ENCODE data around the gene GAK.
"Not testable (repeated sequence)": the region's sequence is repeated elsewhere in the genome, so short reads cannot be mapped to it uniquely, and the experiment has no call there.

Gene GAK

DNA sequence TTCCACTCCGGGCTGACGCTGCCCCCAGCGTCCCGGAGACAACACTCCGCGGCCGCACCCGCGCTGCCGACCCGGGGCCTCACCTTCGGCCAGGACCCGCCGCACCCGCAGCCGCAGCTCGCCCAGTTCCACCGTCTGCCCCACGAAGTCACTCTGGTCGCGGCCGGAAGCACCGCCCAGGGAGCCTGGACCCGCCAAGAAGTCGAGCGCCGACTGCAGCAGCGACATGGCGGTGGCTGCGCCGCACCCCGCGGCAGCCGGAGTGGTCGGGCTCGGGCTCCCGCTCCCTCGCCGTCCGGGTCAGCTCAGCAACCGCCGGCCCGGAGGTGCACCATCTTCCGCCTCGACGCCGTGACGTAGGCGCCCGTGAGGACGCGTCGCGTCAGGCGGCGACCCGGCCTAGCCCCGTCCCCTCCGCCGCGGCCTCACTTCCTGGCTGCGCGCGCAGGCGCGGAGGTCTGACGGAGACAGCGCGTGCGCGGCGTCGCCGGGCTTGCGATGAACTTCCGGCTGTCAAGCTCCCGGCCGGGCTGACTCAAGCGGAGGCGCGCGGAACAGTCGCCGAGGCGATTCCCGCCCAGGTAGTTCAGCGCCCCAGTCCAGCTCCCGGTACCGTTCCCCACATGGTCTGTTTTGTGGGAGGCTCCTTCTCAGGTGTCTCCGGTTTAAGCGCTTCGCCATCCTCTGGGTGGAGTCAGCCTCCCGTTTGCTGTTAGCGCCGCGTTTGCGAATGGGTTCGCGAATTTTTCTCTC, at the start of gene GAK, which contains the start of gene TMEM175:
TSS of gene GAK (minus strand) at position 357 of the 753 bp plus-strand sequence. CDS start at position 228, 129 bp downstream.
TSS of gene TMEM175 (plus strand) at position 501 of the 753 bp plus-strand sequence. CDS start 15,280 bp downstream, outside the sequence.
- DNase-seq = peak; percentile 91

DNA sequence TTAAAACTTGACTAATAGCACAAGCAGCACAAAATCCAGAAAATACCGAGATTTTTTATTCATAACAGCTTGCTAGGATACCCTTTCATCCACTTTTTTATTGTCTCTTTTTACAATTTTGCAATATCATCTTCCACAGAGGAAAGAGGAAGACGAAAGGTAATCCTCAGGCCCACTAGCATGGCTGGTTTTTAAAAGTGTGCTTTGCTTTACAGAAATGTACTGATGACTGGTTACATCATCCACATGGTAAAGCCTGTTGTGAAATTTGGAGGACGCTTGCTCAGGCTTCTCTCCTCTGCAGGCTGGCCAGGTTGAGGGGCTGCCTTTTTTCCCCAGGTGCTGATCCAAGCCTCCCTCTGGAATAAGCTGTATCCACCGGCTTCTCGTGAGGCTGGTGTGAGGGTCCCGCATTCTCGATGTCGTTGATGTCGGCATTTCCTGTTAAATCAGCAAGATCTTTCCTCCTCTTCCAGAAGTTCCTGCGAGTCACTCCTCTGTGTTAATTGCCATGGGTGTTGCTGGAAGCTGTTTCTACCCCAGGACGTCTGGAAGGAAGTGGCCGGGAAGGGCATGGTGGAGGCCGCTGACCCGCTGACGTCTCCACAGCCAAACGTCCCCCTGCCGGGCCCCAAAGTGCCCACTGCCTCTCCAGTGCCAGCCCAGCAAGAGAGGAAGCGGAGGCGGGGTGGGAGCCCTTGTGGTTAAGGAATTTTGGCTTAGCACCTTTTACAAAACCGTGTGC, 47.0 kb upstream of the GAK start:
- no peak for DNase-seq

DNA sequence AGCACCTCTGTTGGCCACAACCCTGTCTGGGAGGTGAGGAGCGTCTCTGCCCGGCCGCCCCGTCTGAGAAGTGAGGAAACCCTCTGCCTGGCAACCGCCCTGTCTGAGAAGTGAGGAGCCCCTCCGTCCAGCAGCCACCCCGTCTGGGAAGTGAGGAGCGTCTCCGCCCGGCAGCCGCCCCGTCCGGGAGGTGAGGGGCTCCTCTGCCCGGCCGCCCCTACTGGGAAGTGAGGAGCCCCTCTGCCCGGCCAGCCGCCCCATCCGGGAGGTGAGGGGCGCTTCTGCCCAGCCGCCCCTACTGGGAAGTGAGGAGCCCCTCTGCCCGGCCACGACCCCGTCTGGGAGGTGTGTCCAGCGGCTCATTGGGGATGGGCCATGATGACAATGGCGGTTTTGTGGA, 43.9 kb upstream of the GAK start:
- DNase-seq = not testable (repeated sequence)

DNA sequence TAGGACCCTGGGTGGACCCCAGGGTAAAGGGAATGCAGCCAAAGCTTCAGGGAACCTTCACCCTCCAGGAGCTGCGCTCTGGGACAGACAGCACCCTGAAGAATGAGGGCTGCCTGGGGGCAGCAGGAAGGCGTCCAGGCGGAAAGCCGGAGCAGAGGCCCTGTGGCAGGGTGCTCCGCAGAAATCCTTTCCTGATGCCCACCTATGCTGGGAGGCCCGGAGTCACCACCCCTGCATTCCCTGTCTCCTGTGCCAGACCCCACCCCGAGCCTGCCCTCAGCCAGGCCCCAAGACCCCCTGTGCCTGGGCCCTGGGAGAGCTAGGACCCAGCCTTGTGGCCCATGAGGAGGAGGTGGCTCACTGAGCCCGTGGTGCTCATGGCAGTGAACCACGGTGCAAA, 42.6 kb upstream of the GAK start:
- no peak for DNase-seq

DNA sequence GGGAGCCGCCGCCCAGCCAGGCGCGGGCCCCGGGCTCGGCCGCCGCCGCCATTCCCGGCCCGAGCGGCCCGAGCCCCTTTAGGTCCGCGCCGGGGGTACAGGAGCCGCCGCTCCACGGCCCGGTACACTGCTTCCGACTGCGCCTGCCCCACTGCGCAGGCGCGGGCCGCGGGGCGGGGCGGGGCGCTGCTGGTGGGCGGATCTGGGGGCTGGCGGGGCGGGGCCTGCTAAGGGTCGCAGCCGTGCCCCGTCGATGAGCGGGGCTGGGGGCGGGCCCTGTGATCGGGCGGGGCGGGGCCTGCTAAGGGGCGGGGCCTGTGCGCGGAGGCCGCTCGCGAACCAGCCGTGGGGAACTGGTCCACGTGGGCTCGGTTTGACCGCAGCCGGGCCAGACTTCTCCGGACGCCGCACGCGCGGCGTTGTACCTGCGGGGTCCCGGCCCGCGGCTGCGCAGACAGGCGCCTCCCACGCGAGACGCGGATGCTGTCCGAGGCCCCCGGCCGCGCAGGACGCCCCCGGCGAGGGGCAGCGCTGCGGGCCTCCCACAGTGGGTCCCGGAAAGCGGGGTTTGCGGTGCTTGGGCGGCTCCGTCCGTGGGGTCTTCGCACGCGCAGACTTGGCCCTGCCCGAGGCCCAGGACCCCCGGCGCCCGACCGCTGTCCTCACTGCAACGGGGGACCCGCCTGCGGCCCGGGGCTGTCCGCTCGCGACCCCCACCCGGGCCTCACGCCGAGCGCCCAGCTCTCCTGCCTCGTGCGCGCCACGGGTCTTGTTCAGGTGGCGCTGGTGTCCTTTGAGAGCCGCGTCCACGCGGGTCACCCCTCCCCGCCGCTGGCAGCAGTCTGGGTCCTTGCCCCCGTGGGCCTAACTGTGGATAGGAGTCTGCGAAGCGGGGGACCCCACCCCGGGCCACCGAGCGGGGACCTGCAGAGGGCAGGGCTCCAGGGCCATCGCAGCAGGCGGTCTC, 41.6 kb upstream of the GAK start, which contains the start of gene DGKQ:
TSS of gene DGKQ (minus strand) at position 139 of the 967 bp plus-strand sequence. CDS start at position 52, 87 bp downstream.
- peak; percentile 50 for DNase-seq

DNA sequence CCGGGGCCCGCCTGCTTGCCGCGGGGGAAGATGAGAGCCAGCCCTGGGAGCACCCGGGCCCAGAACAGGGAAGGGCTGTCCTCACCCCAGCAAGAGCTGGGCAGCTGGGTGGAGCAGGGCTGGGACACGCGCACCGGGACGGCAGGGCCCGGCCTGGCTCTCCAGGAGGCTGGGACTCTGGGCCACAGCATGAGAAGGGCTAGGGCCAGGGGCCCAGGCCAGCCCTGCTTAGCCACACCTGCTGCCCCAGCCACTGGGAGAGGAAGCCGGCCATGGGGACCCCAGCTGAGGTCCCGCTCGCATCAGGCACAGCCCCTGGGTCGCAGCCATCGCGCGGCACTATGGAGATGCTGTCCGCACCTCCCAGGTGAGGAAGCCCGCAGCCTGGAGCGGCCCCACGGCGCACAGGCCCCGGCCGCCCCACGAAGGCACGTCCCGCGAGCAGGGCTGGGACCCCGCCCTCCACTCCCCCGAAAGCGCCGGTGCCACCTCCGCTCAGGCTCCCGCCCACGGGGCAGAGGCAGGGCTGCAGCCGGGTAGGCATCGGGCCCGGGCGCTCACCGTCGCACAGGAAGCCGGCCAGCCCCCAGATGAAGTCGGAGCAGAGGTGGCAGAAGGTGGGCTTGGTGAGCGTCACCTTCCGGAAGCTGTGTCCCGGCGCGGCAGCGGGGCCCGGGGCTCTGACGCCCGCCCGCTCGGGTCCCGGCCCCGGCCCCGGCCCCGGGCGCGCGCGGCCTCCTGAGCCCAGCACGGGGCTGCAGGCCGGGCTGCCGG, 40.7 kb upstream of the GAK start:
- DNase-seq = peak; percentile 33

DNA sequence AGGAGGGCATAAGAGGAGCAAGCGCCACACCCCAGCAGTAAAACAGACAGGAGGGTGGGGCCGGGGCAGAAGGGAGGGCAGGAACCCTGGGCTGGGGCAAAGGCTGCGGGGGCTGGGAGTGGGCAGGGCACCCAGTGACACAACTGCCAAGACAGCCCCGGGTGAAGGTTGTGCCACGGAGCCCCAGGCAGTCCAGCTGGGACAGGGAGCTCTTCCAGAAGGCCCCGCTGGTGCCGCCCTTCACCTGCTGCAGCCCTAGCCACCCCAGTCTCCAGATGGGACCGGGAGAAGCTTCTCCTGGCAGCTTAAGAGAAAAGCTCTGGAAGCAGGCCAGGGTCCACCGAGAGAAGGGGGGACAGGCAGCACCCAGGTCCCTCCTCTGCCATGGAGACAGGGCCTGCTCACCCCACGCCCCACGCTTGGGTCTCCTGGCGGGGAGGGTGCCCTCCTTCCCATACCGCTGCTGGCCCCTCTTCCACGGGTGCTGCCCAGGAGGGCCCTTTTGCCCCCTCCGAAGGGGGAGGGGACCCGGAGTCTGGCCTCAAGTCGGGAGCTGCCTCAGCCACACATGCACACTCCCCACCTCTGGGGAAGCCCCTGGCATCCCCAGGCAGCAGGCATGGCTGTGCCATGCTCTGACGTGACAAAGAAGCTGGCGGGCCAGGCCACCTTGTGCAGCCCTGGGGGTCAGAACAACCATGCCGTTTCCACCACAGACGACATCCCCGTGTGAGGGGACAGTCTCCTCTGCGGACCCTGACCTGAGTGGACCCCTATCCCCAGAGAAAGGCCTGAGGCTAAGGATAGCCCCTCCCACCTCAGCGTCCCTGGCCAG, 39.8 kb upstream of the GAK start:
- no peak for DNase-seq

DNA sequence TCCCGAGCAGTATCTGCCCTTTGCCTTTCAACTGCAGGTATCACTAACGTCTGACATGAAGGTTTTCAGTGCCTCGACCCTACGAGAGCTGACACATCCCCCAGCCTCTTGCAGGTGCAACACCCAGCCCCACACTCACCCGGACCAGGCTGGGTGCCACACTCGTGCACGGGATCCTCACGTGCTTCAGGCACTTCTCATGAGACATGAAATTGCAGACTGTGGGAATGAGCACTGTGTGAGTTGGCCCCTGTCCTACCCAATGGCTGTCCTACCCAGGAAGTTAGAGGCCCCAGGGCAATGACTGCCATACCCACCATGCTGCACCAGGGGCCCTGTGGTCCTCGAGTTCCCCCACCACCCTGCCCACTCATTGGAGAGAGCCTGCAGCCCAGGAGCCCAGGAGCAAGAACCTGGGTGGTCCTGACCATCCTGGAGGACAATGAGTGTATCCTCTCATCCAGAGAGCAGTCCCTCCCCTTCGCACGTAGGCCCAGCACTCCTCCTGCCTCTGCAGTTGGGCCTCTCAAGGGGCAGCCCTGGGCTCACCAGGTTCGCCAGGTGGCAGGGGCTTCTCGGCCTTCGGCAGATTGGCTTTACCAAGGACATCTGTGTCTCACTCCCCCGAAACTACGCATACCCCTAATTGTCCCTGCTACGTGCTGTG, 38.9 kb upstream of the GAK start:
- DNase-seq = no peak

DNA sequence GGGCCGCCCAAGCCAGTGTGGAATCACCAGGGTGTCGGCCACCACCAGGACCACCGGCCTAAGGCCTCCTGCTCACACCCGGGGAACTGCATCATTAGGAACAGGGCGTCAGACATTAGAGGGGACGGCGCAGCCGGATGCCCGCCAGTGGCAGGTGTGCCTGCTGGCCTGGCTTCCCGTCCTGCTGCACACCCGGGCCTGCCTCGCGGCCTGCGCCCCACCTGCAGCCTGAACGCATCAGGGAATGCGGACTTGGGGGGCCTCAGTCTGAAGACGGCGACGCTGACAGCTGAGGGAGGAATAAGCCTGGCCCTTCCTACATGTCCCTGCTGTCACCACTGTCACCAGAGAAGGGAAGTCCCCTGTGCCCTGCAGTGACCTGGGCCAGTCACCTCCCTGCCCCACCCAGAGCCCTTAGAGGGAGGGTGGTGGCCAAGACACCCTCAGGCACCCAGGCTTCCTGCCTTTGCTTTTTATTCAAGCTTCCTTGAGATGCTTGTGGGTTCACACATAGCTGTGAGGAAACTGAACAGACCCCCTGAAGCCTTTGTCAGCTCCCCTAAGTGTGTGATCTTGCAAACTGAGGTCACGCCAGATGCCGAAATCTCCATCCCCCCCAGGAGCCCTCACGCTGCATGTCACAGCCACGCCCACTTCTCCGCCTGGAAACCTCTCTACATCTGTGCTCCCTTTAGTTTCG, 38.1 kb upstream of the GAK start:
- peak; percentile 14 for DNase-seq

DNA sequence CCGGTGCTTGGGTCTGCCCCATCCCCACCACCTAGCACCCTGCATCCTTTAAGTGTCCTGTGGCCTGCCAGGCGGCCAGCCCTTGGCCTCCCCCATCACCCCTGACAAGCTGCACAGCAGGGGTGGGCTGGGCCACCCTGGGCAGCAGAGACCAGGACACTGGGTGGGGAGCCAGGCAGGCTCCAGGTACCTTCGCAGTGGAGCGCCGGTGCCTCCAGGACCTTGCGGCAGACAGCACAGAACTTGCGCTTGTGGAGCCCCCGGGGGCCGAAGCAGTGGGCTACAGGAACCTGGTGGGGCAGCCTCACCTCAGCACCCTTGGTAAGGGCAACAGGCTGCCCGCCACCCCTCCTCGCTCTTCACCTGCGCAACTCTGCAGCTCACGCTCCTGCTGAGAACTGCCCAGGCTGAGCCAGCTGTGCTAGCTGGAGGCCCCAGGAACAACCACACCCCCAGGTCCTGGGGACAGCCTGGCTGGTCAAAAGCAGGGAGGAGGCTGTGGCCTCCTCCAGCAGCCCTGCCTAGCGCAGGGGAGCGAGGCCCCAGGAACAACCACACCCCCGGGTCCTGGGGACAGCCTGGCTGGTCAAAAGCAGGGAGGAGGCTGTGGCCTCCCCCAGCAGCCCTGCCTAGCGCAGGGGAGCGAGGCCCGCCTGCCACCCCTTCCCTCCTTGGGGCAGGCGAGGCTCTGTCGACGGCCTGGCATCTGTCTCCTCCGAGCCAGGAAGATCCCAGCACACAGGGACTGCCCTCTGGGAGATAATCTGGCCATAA, 36.7 kb upstream of the GAK start:
- DNase-seq = no peak

DNA sequence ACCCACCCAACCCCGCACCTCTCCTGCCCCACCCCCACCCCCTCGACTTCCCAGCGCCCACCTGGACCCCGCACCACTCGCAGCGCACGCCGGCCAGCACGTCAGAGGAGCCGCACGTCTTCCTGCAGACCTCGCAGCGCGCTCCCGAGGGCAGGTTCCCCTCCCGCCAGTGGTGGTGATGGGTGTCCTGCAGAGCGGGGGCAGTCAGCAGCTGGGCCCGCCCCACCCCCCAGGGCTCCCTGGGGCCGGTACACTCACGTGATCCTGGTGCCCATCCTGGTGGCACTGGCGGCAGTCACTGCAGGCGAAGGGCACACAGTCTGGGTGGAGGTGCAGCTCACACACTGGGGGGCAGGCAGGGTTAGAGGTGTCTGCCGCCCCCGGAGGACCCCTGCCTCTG, 36.1 kb upstream of the GAK start:
- DNase-seq = no peak

DNA sequence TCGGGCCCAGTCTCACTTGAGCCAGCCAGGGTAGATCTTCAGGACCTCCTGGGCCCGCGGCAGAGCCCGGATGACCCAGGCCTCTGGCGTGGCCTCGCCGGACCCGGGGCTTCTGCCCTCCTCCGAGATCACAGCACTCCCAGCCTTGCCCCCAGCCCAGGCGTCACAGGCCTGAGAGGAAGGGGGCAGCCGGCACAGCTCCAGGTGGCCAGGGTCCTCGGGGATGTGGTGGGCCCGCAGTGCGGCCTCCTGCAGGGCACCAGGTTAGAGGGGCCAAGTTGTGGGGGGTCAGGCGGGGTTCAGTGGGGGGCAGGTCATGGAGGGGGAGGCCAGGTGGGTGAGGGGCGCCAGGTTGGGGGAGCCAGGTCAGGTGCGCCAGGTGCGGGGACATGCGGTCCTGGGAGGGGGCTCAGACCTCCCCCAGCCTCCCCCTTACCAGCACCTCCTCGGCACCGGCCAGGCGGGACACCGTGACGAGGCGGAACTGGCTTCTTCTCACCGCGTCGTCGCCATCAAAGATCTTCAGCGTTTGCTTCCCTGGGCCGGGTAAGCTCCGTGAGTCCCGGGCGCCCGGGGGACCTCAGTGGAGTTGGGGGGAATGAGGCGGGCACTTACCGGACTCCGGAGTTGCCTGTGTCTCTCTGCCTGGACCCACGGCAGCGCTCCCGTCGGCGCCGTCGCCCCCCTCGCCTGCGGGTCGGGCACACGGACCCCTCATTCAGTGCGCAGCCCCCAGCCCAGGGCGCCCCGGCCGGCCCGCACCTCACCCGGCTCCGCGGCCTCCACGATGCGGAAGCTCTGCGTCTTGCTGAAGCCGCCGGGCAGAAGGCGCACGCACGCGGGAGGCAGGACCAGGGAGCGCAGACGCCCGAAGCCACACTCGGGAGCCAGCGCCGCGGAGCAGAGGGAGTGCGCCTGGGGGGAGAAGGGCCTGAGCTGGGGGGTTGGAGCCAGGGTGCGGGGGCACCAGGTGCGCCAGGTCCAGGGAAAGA, 35.3 kb upstream of the GAK start:
- no peak for DNase-seq

DNA sequence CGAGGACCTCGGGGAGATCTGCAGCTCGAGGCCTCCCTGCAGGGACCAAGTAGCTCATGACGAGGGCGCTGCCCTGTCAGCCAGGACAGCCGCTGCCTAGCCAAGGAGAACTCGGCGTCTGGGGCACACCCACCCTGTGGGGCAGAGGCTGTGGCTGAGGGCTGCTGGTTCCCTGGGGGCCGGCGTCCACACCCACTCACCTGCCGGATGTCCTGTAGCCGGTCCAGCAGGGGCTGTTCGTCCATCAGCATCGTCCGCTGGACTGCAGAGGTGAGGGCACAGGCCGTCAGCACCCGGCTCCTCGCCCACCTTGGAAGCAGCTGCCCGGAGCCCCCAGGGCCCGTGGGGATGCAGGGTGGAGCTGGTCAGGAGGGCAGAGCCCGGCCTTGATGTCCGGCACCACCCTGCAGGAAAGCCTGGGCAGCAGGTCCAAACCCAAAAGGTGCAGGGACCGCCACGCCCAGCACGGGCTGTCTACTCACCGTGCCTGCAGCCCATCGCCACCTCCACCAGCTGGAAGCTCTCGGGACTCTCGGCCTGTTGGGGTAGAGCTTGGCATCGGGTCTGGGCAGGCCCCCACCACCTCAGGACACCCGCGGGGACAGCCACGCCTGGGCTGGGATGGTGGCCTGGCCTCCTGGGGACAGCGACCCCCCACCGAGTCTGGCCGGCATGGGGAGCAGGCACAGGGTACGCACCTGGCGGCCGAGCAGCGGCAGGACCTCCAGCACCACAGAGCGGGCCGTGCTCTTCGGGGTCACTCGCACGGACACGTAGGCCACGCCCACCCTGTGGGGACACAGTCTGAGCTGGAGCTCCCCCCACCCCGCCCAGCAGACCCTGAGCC, 34.4 kb upstream of the GAK start:
- no peak for DNase-seq

DNA sequence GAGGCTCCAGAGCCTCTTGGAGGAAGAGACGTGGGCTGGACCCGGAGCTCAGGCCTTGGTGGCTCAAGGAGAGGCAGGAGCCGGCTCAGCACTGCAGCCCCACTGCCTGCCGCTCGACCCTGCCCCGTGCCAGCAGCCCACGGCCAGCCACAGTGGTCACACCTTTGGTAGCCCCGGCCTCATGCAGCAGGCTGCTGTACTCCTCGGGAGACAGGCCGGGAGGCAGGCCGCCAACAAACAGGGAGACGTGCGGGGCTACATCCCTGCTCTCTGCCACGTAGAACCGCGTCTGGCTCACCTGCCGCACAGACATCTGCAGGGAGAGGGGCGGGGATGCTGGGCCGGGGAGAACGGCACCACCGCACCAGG, 33.6 kb upstream of the GAK start:
- DNase-seq = no peak

DNA sequence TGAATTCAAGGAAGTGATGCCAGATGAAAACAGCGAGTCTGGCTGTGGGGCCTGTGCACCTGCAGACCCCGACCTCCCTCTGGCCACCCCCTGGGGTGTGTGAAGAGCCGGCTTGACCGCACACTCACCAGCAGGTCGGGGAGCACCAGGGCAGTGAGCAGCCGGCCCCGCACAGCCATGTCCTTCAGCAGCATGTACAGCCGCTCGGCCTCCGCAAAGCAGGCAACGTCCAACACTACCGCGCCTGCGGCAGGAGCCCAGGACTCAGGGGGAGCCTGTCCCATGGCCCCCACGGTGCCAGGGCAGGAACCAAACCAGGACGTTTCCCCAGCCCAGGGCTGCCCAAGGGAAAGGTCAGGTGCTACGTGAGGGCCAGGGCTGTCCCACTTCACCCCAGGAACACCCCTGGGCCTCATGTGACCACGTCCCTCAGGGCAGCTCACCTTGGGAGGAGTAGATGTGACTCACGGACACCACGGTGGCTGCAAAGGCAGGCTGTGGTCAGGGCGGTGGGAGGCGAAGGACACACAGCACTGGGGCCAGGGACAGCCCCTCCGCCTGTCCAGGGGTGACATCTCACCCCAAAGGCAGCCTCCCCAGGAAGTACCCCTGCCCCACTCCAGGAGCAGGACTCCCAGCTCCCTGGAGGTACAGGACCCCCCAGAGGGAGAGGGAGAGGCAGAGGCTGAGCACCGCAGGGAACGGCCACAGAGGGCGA, 33.1 kb upstream of the GAK start:
- no peak for DNase-seq

DNA sequence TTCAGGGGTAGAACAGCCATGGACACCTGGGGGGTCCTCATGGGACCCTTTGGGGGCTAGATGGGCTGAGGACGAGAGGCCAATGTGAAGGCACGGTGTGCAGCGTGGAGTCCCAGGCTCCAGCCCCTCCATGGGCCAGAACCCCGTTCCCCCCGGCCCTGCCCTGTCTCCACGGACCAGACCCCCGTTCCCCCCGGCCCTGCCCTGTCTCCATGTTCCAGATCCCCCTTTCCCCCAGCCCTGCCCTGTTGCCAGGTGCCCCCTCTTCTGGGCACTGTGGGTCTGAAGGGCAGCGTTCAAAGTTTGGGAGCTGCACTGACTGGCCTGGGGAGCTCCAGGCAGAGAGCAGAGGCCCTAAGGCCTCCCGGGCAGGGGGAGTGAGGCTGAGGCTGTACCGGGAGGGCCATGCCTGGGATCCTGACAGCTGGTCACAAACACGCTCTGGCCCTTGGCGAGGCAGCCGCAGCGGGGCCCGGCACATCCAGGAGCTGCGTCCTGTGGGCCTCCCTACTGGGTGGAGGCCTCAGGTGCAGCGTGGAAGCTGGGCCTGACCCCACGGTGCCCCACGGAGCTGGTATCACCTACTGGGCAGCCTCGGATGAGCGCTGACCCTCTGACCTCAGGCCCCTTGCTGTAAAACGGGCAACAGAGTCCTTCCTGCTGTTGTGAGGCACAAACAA, 32.4 kb upstream of the GAK start:
- no peak for DNase-seq
